Stimulated activated CD4-positive, alpha-beta T cell treated with anti-CD3 and anti-CD28 coated beads, TNF-alpha, amount 100 ng/mL, for 24 hours (primary cell): ENCODE data around the gene PLAU.
"Not testable (repeated sequence)": the region's sequence is repeated elsewhere in the genome, so short reads cannot be mapped to it uniquely, and the experiment has no call there.

Source experiments
- DNase-seq, 3 experiments: peaks; one replicate each; pipeline ENCODE4 v3.0.0-alpha.2; 2020; ENCODE audit warnings: low read depth in 3 of 3

PLAU gene

DNA sequence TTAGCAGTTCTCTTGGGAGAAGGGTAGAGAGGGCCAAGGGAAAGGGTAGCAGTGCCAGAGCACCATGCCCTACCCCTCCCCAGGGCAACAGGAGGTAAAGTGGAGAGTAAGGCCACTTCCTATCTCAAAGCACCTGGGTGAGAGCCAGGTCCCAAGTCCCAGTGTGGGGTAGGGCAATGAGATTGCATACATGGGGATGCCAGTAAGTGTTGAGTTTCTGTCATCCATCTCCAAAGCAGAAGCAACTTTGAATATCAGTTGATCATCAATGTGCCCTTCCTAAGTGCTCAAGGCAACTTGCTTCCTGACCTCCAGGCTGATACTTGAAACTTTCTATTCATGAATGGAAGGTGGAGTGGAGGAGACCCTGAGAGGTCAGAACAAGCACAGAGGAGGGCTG, 34.4 kb upstream of the PLAU start:
- no peak for DNase-seq

DNA sequence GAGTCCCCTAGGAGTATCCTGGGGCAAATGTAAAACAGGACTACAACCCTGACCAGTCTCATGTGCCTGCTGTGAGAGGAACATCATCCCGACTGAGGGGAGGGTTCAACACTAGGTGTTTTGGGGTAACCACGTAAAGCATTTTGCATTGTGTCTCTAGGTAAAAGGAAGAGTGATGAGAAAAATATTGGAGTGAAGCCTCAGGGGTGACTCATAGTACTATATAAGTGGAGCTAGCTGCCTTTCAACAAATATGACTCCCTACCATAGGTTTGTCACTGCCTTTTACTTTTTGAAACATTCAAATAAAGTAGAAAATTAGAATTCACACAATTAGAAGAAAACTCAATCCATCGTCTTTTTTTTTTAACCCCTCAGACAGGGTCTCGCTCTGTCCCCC, 34.0 kb upstream of the PLAU start:
- no peak for DNase-seq

DNA sequence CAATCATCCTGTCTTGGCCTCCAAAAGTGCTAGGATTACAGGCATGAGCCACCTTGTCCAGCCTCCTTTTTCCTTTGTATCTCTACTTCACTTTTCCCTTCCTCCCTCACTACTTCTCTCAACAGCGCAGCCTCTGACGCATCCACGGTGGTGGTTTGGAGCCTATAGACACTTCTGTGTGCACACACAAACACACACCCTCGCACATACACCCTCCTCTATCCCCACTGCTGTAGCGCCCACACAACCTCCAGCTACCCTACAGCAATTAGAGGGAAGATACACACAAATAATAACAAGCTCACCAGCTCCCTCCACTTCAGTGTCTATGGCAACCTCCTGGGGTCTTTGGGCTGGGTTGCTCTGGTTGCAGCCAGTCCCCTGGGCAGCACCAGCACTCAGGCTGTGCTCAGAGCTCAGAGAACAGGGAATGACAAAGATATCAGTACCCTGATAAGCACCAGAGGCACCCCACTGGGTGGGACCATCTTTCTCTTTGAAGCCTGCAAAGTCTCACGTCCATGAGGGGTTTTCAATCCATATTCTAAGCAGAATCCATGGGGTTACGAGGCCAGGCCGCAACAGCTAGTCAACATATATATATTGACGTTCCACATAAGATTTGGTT, 33.3 kb upstream of the PLAU start:
- DNase-seq = no peak

DNA sequence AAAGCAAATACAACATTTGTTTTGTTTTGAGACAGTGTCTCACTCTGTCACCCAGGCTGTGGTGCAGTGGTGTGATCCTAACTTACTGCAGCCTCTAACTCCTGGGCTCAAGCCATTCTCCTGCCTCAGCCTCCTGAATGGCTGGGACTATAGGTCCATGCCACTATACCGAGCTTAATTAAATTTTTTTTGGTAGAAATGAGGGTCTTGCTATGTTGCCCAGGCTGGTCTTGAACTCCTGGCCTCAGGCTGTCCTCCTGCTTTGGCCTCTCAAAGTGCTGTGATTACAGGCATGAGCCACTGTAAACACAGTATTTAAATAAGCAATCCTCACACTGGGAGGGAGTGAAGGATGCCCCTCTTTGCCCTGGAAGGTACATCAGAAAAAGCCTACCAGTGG, 32.6 kb upstream of the PLAU start:
- no peak for DNase-seq

DNA sequence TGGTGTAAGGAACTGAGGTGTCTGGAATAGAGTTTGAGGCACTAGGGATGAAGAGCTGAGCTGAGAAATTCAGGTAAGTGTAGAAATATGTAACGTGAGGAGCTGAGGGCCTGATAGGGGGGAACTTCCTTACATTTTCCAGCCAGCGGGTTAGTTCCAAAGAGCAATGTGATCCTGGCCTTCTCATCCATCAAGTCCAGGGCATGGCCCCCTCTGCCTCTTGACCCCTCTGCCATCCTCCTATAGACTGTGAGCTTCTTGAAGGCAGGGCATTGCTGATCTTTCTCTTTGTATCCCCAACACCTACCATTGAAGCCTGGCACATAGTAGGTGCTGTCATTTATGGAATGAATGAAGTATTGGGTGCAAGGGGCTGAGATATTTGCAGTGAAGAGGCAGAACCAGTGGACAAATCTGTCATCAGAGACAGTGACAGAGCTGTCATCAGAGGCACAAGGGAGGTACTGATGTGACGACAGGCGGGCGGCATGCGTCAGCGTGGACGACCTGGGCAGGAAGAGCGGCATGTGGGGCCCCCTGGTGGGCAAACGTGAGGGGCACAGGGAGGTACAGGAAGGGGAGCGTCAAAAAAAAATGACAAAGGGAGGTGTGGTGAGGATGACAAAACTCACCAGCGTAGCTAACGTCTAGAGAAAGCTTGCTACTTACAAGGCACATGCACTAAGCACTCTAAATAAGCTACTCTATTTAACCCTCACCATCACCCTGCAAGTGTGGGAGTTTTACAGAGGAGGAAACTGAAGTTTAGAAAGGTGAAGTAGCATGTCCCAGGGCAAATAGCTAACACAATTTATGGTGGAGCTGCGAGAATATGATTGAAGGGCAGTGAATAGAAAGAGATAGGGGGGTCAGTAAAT, 31.4 kb upstream of the PLAU start:
- peak; percentile 82 to 92 (median 84) for DNase-seq

DNA sequence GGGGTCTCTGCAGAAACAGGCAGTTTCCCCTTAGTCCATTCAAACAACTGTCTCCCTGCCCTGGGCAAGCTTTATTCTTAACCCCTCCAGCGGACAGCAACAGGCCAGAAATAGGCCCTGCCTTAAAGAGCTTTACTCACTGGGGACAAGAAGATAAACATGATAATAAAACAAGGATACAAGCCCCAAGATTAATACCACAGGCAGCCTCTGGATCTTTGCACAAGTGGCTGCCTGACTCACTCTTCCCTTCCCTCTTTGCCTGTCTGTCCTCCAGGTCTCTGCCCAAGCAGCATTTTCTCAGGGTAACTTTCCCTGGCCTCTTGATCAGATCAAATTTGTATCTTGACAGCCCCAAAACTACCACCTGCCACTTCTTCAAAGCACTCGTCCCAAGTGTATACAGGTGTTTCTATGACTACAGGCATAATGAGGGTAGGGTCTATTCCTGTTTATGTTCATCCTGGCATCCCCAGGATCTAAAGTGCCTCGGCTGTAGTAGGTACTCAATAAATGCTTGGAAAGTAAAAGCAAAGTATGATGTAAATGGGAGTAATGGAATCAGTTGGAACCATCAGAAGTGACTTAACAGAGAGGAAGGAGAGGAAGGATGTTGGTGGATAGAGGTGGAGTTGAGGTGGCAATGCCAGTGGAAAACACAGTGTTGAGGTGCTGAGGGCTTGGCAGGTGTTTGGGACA, 29.6 kb upstream of the PLAU start:
- DNase-seq = no peak

DNA sequence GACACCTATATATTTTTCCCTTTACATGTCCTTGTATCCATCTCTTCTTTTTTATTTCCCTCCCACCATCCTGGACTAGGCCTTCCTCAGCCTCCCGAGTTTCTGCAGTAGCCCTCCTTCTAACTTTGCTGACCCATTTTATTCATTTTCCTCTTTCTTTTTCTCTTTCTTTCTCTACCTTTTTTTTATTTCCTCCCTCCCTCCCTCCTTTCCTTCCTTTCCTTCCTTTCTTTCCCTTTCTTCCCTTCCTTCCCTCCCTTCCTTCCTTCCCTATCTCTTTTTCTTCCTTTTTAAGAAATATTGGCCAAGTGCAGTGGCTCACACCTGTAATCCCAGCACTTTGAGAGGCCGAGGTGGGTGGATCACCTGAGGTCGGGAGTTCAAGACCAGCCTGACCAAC, 26.9 kb upstream of the PLAU start:
- DNase-seq = no peak

DNA sequence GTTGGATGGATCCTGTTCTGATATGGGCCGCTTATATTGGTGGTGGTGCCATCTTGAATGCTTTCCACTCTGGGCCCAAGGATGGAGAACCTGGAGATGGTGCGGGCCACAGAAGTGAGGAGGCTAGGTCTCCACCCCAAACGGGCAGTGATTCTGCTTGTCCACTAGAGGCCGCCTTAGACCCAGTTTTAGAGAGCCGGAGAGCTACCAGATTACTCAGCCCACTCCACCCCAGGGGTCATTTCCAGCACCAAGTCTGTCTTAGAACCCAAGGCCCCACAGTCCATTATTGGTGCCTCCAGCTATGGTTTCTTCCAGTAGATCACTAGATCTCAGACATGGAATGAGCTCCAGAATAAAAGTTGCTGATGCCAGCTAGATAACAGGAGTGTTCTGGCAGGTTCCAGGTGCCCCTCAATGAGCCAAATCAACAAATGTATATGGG, 24.8 kb upstream of the PLAU start:
- DNase-seq = peak; percentile 53 to 57 (median 54)

DNA sequence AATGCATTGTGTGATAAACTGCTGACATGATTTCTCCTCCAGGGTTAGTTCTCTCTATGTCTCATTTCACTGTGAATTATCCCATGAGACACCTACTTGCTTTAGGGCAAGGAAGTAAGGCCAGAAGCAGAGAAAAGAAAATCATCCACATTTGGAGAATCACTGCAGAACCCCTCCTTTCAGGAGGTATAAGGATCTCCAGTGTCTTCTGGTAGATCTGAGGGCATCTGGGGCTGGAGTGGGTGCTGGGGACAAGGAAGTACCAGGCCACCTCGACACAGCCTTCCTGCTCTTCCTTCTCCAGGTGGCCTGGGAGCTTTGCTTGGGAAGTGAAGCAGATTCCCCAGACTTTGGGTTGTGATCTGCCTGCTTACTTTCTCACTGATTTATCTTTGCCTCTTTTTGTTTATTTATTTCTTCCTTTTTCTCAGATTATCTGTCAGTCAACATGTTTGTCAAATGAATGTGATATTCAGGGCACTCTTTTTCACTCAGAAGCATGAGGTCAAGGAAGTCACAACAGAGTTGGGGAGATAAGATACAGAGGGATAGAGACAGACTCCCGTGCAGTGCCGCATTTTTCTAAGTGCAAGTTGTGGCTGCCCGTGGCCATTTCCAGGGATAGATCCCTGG, 24.2 kb upstream of the PLAU start:
- no peak for DNase-seq

DNA sequence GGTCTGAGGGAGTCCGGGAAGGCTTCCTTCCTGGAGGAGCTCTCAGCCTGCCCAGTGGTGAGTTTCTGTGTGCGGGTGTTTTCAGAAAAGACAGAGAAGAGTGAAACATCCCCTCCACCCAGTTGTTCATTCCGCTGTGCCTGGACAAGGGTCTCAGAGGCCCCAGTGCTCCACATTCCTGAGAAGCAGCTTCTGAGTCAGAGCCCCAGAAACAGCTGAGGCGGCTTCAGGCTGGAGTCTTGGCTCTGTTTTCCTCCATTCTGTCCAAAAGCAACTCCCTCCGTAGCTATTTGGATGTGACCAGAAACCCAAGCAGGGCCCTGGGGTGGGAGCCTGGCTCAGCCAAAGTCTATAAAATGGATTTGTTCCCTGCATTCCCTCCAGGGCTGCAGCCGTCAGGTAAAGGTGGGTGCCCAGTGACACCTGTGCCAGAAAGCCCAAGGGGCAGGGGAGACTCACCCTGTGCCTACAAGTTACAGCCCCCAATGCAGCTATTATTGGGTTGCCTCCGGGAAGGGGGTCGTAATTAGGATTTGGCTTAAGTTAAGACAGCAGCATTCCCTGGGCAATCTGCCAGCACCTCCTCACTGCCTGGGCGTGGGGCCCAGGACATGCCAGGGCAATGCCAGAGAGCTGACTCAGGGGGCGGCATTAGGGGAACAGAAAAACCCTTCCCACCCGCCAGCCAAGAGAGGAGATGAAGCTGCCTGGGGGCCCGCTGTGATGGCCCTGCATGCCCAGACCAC, 23.5 kb upstream of the PLAU start:
- no peak for DNase-seq

DNA sequence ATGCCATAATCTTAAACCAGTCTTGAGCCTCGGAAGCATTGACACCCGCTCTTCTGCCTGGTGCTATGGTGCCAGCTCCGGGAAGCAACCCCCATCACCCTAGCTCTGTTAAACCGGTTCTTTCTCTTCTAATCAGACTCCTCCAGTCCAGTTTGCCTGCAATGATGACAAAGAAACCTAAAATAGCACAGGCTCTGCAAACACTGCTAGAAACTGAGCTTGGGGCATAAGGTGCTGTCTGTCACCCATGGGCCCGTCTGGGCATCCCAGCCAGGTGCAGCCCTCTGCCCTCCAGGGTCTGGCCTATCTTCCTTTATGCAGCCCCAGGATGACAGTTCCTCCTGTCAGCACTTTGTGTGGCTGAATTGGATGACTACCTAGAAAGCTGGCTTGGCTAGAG, 22.4 kb upstream of the PLAU start:
- no peak for DNase-seq

DNA sequence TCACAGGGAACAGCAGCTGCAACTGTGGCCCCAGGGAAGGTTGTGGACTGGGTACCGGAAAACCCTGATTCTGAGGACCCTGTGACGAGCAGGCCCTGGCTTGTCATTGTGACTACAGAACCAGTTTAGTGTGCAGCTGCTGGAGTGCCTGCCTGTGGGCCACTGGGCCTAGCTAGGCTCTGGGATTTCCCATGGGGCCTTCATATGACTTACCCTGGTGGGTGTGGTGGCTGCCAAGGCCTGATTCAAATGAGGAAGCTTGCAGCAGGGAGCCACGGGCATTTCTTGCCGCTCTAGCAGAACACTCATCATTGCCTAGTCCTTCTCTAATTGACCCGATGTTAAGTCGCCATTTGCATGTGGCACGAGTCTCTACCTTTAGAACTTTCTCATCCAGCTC, 21.9 kb upstream of the PLAU start:
- DNase-seq = no peak

DNA sequence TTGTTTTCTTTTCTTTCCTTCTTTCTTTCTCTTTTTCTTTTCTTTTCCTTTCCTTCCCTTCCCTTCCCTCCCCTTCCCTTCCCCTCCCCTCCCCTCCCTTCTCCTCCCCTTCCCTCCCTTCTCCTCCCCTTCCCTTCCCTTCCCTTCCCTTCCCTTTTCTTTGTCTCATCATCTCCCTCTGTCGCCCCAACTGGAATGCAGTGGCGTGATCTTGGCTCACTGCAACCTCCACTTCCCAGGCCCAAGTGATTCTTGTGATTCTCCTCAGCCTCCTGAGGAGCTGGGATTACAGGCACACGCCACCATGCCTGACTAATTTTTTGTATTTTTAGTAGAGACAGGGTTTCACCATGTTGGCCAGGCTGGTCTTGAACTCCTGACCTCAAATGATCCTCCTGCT, 21.5 kb upstream of the PLAU start:
- not testable (repeated sequence) for DNase-seq

DNA sequence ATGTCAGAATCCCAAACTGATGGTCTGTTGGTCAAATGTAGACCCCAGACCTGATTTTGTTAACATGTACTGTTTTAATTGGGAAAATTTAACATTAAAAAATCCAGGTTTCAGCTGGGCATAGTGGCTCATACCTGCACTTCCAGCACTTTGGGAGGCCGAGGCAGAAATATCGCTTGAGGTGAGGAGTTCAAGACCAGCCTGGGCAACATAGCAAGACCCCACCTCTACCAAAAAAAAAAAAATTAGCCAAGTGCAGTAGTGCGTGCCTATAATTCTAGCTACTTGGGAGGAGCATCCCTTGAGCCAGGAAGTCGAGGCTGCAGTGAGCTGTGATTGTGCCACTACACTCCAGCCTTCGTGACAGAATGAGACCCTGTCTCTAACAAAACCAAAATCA, 20.7 kb upstream of the PLAU start:
- DNase-seq = no peak

DNA sequence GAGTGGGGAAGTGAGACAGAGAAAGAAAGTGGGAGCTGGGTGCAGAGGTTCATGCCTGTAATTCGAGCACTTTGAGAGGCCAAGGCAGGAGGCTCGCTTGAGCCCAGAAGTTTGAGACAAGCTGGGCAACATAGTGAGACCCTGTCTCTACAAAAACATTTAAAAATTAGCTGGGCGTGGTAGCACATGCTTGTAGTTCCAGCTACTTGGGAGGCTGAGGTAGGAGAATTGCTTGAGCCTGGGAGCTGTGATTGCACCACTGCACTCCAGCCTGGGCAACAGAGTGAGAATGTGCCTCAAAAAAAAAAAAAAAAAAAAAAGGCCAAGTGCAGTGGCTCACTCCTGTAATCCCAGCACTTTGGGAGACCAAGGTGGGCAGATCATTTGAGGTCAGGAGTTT, 20.1 kb upstream of the PLAU start:
- DNase-seq = not testable (repeated sequence)

DNA sequence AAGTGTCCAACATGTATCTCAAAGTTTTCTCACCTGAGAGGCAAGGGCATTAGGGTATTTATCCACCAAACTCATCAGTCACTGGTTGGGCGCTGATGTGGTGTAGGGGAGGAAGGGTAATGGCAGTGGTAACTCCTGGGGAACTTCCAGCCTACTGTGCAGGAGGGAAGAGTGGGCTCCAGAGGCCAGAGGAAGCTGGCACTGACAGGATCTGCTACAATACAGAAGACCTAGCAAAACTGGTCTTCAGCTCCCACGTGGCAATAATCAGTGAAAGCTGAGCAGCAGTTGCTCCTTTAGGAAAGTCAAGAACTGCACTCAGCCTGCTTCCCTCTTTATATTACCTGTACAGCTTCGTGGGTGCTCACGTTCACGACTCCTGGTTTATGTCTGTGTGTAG, 19.4 kb upstream of the PLAU start:
- DNase-seq = no peak

DNA sequence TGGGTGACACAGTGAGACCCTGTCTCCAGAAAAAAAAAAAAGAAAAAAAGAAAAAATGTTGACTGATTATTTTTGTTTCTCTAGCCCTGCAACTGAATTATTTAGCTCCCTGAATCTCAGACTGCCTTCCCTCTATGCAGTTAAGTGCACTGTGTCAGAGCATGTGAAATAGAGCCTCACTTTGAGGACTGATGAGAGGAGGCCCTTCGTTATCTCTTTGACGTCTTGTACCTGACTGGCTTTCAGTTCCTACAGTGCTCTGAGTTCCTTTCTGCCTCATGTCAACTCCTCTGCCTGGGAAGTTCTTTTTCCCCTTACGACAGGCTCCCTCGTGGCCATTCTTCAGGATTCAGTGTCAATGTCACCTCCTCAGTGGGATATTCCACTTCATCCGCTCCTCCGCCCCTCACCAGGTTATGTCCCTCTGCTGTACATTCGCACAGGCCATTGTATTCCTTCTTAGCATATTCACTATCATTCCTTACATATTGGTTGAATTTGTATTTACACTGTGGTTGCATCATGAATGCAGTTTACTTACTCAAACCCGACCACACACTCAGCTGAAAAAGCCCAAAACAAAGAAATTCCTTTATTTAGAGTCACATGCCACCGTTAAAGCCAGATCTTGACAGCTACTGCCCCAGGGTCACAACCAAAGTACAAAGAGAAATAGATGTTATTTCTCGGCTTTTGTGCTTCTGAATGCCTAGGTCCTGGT, 18.5 kb upstream of the PLAU start:
- no peak for DNase-seq

DNA sequence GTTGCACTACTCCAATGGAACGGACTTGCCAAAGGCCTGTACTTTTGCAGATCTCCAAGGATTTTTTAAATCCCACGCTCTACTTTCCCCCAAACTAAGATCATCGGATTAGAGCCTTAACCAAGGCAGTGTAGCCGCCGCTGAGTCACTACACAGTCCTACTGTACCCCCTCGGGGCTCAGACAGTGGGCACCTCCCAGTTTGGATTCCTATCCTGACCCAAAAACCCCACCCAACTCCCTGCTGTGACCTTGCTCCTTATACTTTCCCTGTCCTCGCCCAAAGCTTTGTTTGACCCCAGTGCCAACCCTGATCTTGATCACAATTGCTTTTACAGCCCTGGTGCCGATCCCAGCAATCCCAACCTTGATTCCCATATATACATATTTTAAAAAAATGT, 17.5 kb upstream of the PLAU start:
- no peak for DNase-seq

DNA sequence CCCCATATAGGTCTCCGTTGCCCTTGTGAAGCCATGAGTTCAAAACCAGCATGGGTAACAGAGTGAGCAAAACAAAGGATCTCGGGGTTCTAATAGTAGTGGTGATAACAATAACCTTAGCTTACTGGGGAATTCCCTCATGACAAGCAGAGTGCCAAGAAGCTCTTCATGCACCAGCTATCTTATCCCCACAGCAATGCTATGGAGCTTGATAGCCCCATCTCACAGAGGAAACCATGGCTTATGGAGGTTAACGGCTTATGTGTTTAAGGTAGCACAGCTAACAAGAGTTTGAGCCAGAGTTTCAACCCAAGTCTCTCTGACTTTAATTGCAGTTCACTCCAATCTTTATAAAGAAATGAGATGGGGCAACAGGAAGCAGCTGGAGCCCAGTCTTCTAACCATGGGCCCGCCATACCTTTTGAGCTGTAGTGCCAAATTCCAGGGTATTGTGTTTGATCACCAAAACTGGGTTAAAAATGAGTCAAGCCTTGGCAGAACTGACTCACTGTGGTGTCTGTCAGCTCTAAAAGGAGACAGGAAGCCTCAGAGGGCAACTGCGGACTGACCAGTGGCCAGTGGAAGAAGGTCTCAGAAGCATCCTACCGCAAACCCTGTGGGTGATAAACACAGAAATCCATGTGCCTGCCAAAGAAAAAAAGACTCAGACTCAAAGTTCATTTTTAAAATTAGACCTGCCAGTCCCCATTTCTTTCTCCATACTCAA, 16.5 kb upstream of the PLAU start:
- DNase-seq = no peak

DNA sequence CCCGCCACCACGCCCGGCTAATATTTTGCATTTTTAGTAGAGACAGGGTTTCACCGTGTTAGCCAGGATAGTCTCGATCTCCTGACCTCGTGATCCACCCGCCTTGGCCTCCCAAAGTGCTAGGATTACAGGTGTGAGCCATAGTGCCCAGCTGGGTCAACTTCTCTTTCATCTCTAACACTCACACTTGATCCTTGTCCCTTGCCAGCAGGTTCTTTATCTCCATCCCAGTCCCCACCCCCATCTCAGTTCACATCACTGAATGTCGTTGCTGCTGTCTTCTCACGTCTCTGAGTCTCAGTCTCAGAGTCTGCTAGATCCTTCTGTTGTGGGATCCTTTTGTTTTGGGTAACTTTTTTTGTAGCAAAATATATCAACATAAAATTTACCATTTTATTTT, 15.6 kb upstream of the PLAU start:
- DNase-seq = not testable (repeated sequence)
